Keratinocyte (primary cell): ENCODE data around the gene EFR3B.

Experiments used
- CTCF ChIP-seq, 3 experiments: IDR thresholded peaks in 1 of 3; conservative IDR thresholded peaks in 1 of 3; optimal IDR thresholded peaks in 1 of 3; 2 replicates in 2 of 3; 3 replicates in 1 of 3; pipeline versions ENCODE3 to v1.5.1; 2011; ENCODE audit warnings: low read length in 3 of 3, mild to moderate bottlenecking in 3 of 3, moderate library complexity in 2 of 3, control low read depth in 1 of 3, inconsistent platforms in 1 of 3; ENCODE audit not compliant: insufficient read depth in 2 of 3; ENCODE audit errors: extremely low read depth in 1 of 3
- EZH2 ChIP-seq: IDR thresholded peaks from one replicate; pipeline ENCODE4 v1.6.1; 2012; ENCODE audit warnings: inconsistent platforms, mild to moderate bottlenecking, low read length, moderate library complexity

- TF ChIP-seq EZH2: no peak
- TF ChIP-seq CTCF (optimal IDR thresholded peaks at IDR 0.05 in 1 of 3, IDR thresholded peaks at IDR 0.05 in 1 of 3, conservative IDR thresholded peaks at IDR 0.05 in 1 of 3; ENCODE audit: extremely low read depth in 1 of 3, insufficient read depth in 2 of 3, low read length in 3 of 3): no peak
Measured at GRCh38 chr2:24993406-24994145, 48.3 kb upstream of the EFR3B start.
